Loucy (cell line): Measurements from ENCODE around the gene NIP7.
"Not testable (repeated sequence)": the region's sequence is repeated elsewhere in the genome, so short reads cannot be mapped to it uniquely, and the experiment has no call there.

Experiments used
- H2AFZ ChIP-seq: fragments of 200-600 bp; sonication (generic); 2 replicates; pipeline ENCODE4 v1.6.0; 2016; ENCODE audit warnings: antibody characterized with exemption, mild to moderate bottlenecking, low read length, moderate library complexity
- H3F3A ChIP-seq: fragments of 200-600 bp; 2 replicates; pipeline ENCODE4 v1.6.0; 2016; ENCODE audit warnings: antibody characterized with exemption, low read depth, mild to moderate bottlenecking
- H3K27me3 ChIP-seq: fragments of 200-600 bp; sonication (generic); 2 replicates; pipeline ENCODE4 v1.6.1; 2014; ENCODE audit warnings: low read length, mild to moderate bottlenecking; ENCODE audit not compliant: insufficient read depth, poor library complexity, severe bottlenecking
- H3K36me3 ChIP-seq: fragments of 200-600 bp; sonication (generic); 2 replicates; pipeline ENCODE4 v1.6.1; 2016; ENCODE audit warnings: low read length; ENCODE audit not compliant: insufficient read depth
- H3K4me1 ChIP-seq: fragments of 200-600 bp; sonication (generic); 2 replicates; pipeline ENCODE4 v1.5.1; 2014; ENCODE audit warnings: low read length, mild to moderate bottlenecking; ENCODE audit not compliant: insufficient read depth, poor library complexity, severe bottlenecking
- H3K4me2 ChIP-seq: fragments of 200-600 bp; sonication (generic); 2 replicates; pipeline ENCODE4 v1.6.0; 2014; ENCODE audit warnings: antibody characterized with exemption, low read length, low read depth, mild to moderate bottlenecking; ENCODE audit not compliant: poor library complexity, severe bottlenecking
- H3K4me3 ChIP-seq: fragments of 200-600 bp; sonication (generic); 2 replicates; pipeline ENCODE4 v1.5.1; 2014; ENCODE audit warnings: low read length, mild to moderate bottlenecking, mixed read lengths; ENCODE audit not compliant: poor library complexity, severe bottlenecking
- H3K79me2 ChIP-seq: fragments of 200-600 bp; sonication (generic); 2 replicates; pipeline ENCODE4 v1.6.1; 2014; ENCODE audit warnings: low read length; ENCODE audit not compliant: insufficient read depth
- H3K9ac ChIP-seq: fragments of 200-600 bp; sonication (generic); 2 replicates; pipeline ENCODE4 v1.6.0; 2014; ENCODE audit warnings: mild to moderate bottlenecking, low read depth, low read length, moderate library complexity; ENCODE audit not compliant: poor library complexity, severe bottlenecking
- H3K9me2 ChIP-seq: fragments of 200-600 bp; sonication (generic); replicated peaks from 2 replicates; pipeline ENCODE4 v1.6.1; 2016; ENCODE audit warnings: low read depth, low read length, mixed read lengths
- H3K9me3 ChIP-seq: fragments of 200-600 bp; sonication (generic); 2 replicates; pipeline ENCODE4 v1.6.1; 2014; ENCODE audit warnings: mild to moderate bottlenecking, antibody characterized with exemption, low read length, low read depth; ENCODE audit not compliant: insufficient read depth
- H4K20me1 ChIP-seq: fragments of 200-600 bp; sonication (generic); 2 replicates; pipeline ENCODE4 v1.6.0; 2014; ENCODE audit warnings: antibody characterized with exemption, low read length, mild to moderate bottlenecking; ENCODE audit not compliant: insufficient read depth, poor library complexity, severe bottlenecking
- EZH2phosphoT487 ChIP-seq: fragments of 200-600 bp; IDR thresholded peaks from 2 replicates; pipeline ENCODE4 v1.6.1; 2018; ENCODE audit warnings: antibody characterized with exemption, mild to moderate bottlenecking, moderate library complexity, borderline replicate concordance
- TF ChIP-seq, protein P1 (sequence below): fragments of 200-600 bp; sonication (generic); conservative IDR thresholded peaks from 2 replicates; pipeline ENCODE4 v1.5.1; 2014; ENCODE audit warnings: mild to moderate bottlenecking, antibody characterized with exemption, low read length

NIP7 gene

DNA sequence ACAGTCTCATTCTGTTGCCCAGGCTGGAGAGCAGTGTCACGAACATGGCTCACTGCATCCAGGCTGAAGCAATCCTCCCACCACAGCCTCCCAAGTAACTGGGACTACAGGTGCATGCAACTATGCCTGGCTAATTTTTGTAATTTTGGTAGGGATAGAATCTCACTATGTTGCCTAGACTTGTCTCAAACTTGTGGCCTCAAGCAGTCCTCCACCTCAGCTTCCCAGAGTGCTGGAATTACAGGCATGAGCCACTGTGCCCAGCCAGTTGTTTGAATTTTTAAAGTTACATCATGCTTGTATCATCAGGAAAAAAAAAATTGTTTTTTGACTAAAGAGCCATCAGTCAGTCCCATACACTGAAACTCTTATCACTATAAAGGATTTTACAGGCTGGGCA lies 45.5 kb upstream of the NIP7 start:
- Histone ChIP-seq H3K4me1 (no peaks in the 10 kb centered on the region), H3K9me2 (no peaks in the 10 kb centered on the region), H3F3A (no peaks in the 10 kb centered on the region), H3K4me3 (no peak overlapping the region), H4K20me1 (no peaks in the 10 kb centered on the region), H3K79me2 (no peaks in the 10 kb centered on the region), H3K9ac (no peak overlapping the region), H2AFZ (no peak overlapping the region), H3K9me3 (no peaks in the 10 kb centered on the region), H3K36me3 (no peaks in the 10 kb centered on the region), H3K27me3 (no peaks in the 10 kb centered on the region), H3K4me2 (no peak overlapping the region)
- TF ChIP-seq EZH2phosphoT487, result no peak
- TF ChIP-seq, protein P1, sequence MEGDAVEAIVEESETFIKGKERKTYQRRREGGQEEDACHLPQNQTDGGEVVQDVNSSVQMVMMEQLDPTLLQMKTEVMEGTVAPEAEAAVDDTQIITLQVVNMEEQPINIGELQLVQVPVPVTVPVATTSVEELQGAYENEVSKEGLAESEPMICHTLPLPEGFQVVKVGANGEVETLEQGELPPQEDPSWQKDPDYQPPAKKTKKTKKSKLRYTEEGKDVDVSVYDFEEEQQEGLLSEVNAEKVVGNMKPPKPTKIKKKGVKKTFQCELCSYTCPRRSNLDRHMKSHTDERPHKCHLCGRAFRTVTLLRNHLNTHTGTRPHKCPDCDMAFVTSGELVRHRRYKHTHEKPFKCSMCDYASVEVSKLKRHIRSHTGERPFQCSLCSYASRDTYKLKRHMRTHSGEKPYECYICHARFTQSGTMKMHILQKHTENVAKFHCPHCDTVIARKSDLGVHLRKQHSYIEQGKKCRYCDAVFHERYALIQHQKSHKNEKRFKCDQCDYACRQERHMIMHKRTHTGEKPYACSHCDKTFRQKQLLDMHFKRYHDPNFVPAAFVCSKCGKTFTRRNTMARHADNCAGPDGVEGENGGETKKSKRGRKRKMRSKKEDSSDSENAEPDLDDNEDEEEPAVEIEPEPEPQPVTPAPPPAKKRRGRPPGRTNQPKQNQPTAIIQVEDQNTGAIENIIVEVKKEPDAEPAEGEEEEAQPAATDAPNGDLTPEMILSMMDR, result no peak

- H2AFZ ChIP-seq, H3K9me2 ChIP-seq, H3K9ac ChIP-seq, H3F3A ChIP-seq, H3K36me3 ChIP-seq, H3K27me3 ChIP-seq, H3K4me2 ChIP-seq, H4K20me1 ChIP-seq, H3K4me1 ChIP-seq, H3K4me3 ChIP-seq, H3K9me3 ChIP-seq, H3K79me2 ChIP-seq: not testable (repeated sequence)
Observed at GRCh38 chr16:69296771-69297170, 42.8 kb upstream of the NIP7 start.

DNA sequence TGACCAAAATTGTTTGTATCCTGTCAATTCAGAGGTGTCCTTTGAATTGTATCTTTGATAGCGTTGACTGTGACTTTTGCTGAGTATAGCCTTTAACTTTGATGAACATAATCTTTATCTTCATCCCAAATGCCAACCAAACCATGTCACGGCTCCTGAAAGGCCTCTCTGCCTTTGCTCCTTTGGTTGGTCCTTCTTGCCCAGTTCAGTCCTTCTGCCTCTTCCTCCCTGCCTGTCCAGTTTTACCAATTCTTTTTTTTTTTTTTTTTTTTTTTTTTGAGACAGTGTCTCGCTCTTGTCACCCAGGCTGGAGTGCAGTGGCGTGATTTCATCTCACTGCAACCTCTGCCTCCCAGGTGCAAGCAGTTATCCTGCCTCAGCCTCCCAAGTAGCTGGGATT lies 41.3 kb upstream of the NIP7 start:
- no peaks in the 10 kb centered on the region for H3K4me1 ChIP-seq
- no peaks in the 10 kb centered on the region for H3F3A ChIP-seq
- H3K4me3 ChIP-seq, result no peak overlapping the region
- no peak overlapping the region for H3K9ac ChIP-seq
- H4K20me1 ChIP-seq, result no peaks in the 10 kb centered on the region
- no peak overlapping the region for H2AFZ ChIP-seq
- H3K27me3 ChIP-seq, result no peaks in the 10 kb centered on the region
- TF ChIP-seq, protein P1, result no peak
- no peak for TF ChIP-seq EZH2phosphoT487
- no peaks in the 10 kb centered on the region for H3K79me2 ChIP-seq
- peaks cover 7% of the 10 kb centered on the region; the same call in 1 of the 2 replicates for H3K36me3 ChIP-seq
- no peaks in the 10 kb centered on the region for H3K9me3 ChIP-seq
- no peaks in the 10 kb centered on the region for H3K9me2 ChIP-seq
- no peak overlapping the region for H3K4me2 ChIP-seq

GRCh38 chr16:69301187-69301586 lies 38.4 kb upstream of the NIP7 start:
- TF ChIP-seq, protein P1, result no peak
- no peak for TF ChIP-seq EZH2phosphoT487
- Histone ChIP-seq H3K9me3 (no peaks in the 10 kb centered on the region), H3F3A (no peaks in the 10 kb centered on the region), H3K9ac (no peak overlapping the region), H3K9me2 (no peaks in the 10 kb centered on the region), H3K36me3 (peaks cover 7% of the 10 kb centered on the region; the same call in 1 of the 2 replicates), H3K79me2 (no peaks in the 10 kb centered on the region), H3K4me3 (no peak overlapping the region), H2AFZ (no peak overlapping the region), H3K4me2 (no peak overlapping the region), H3K4me1 (no peaks in the 10 kb centered on the region), H4K20me1 (no peaks in the 10 kb centered on the region), H3K27me3 (no peaks in the 10 kb centered on the region)
